Ovary (tissue), 9 donors: ENCODE results near the gene AP2B1. TPM values are rescaled to one million over a fixed set of nuclear protein-coding genes. Genes with fewer than 3 reads are reported as not detected.

ENCODE experiments used
- DNase-seq, 5 donors: peaks; one replicate each; pipeline ENCODE4 v3.0.0-alpha.2; 2019 to 2020
- H3K27ac ChIP-seq, 2 donors: fragments of 200-600 bp; one replicate each; pipeline versions ENCODE4 v1.5.1 to v1.8.0; 2019 to 2022
- H3K27me3 ChIP-seq: fragments of 200-600 bp; one replicate; pipeline ENCODE4 v1.8.0; 2022
- H3K36me3 ChIP-seq: fragments of 200-600 bp; sonication (generic); one replicate; pipeline ENCODE4 v1.5.1; 2019
- H3K4me1 ChIP-seq: one replicate; pipeline ENCODE4 v1.8.1; 2013; ENCODE audit warnings: mild to moderate bottlenecking, moderate library complexity; ENCODE audit not compliant: insufficient read depth
- H3K4me3 ChIP-seq: fragments of 200-600 bp; sonication (generic); one replicate; pipeline ENCODE4 v1.5.1; 2017
- H3K9me3 ChIP-seq, 2 donors: fragments of 200-600 bp in 1 of 2; sonication (generic) in 1 of 2; one replicate each; pipeline versions ENCODE4 v1.5.1 to v1.8.1; 2013 to 2019; ENCODE audit warnings: mild to moderate bottlenecking in 1 of 2, moderate library complexity in 1 of 2
- EP300 ChIP-seq: sonication (generic); formaldehyde crosslinking; IDR thresholded peaks from one replicate; pipeline ENCODE4 v1.6.1; 2017; ENCODE audit warnings: antibody characterized with exemption
- POLR2A ChIP-seq: fragments of 450-650 bp; IDR thresholded peaks from one replicate; pipeline ENCODE4 v1.6.1; 2017; ENCODE audit warnings: antibody characterized with exemption, mild to moderate bottlenecking, moderate library complexity
- WGBS, 3 donors: extraction: QIAGEN DNeasy Blood & Tissue Kit in 1 of 3; methylation state at CpG; one replicate each; pipeline versions ENCODE4 v1.1.5 to v1.1.7; 2013 to 2017; 5-methylcytosine and 5-hydroxymethylcytosine counted together
- intact Hi-C, 4 donors: fragments of 100-400 bp; cut with DNase I; formaldehyde crosslinking; loops; one replicate each; pipeline versions ENCODE4 v1.11.0 to v1.15.1; 2022 to 2023
- polyA plus RNA-seq, 2 donors: library from polyadenylated mRNA; stranded (reverse); fragments of 200-250 nt in 1 of 2; fragments of 350-450 nt in 1 of 2; fragmentation: Illumina TruSeq in 1 of 2; extraction: RNeasy Lipid Tissue Mini Kit (QIAGEN cat#74804) in 1 of 2; gene quantifications; one replicate each; pipeline ENCODE4 v1.2.3, GENCODE V29; 2013 to 2014
- total RNA-seq, 7 donors: library from RNA; depleted of rRNA in 2 of 7; stranded (reverse); fragments of >200 nt in 2 of 7; fragmentation: NEBNext Ultra II Directional in 3 of 7; extraction: Animal tissue kit (Norgen Biotek cat#: 25700) in 3 of 7; gene quantifications; one replicate each; pipeline versions ENCODE4 v1.1.0 to v1.2.4, GENCODE V29; 2016 to 2023
- TF ChIP-seq, protein P1 (sequence below), 3 donors: fragments of 450-650 bp in 2 of 3; fragments of 200-600 bp in 1 of 3; IDR thresholded peaks; one replicate each; pipeline versions ENCODE4 v1.5.1 to v1.8.0; 2016 to 2022; ENCODE audit warnings: antibody characterized with exemption in 3 of 3, mild to moderate bottlenecking in 1 of 3
- donor health status: DM: no; HTN: no; CAD: no; lungs with moderate emphysema.
- donor health status: DM: no; HTN: no; CAD: no.
- donor health status: Bipolar disorder and iron deficiency.
- donor health status: DM: yes; HTN: yes; CAD: no.
- donor health status: DM: no; HTN: no; CAD: no.
- donor health status: DM: yes; HTN: yes; CAD: no.

Gene AP2B1
- total and polyA plus RNA-seq, 9 donors = 42.6 to 170 (median 139) TPM

DNA sequence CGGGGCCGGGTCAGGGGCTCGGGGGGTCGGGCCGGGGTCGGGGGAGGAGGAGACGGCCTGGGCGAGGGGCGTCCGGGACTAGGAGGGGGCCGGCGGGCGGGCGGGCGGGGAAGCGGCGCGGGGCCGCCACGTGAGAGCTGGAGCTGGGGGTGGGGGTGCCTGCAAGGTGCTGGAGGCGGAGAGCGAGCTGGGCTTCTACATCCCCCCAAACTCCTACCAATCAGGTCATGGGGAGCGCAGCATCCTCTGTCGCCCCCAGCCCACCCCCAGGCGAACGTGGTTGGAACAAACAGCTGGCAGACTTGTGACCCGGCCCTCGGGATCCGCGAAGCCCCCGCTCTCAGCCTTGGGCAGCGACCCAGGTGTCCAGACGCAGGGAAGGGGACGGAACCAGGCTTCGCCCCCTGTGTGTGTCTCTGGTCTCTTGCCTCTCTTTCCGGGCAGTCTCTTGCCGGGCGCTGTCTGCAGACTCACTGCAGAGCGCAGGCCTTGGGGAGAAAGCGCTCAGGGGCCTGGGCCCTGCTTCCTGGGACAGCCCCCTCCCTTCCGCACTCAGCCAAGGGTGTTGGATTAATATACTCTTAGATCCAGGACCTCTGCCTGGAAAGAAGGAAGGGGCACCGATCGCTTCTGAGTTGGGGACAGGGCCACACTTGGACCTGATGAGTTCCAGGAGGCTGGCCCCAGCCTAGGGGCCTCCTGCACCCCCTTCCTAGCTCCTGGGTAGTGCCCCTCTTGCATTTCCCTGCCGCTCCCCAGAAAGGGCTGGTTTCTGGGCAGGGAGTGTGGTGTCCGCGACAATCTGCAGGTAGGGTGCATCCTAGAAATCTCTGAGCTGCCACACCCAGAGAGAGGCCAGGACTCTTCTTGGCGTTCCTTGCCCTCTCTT, 145.0 kb downstream of the AP2B1 start:
- WGBS, 3 donors = 10 to 17% (median 13%) methylated on average over 37 to 46 of the region's 47 CpGs
- intact Hi-C loops = no loop called here
- Histone ChIP-seq H3K4me1 (peaks cover 7% of the 10 kb centered on the region), H3K36me3 (no peaks in the 10 kb centered on the region), H3K27ac (peak overlapping the region; percentile 40 to 42), H3K27me3 (no peaks in the 10 kb centered on the region), H3K9me3 (no peaks in the 10 kb centered on the region), H3K4me3 (peak overlapping the region; percentile 84)
- DNase-seq = peak in 3 of 5 donors; percentile 51 to 58 (median 53)
- TF ChIP-seq, protein P1, sequence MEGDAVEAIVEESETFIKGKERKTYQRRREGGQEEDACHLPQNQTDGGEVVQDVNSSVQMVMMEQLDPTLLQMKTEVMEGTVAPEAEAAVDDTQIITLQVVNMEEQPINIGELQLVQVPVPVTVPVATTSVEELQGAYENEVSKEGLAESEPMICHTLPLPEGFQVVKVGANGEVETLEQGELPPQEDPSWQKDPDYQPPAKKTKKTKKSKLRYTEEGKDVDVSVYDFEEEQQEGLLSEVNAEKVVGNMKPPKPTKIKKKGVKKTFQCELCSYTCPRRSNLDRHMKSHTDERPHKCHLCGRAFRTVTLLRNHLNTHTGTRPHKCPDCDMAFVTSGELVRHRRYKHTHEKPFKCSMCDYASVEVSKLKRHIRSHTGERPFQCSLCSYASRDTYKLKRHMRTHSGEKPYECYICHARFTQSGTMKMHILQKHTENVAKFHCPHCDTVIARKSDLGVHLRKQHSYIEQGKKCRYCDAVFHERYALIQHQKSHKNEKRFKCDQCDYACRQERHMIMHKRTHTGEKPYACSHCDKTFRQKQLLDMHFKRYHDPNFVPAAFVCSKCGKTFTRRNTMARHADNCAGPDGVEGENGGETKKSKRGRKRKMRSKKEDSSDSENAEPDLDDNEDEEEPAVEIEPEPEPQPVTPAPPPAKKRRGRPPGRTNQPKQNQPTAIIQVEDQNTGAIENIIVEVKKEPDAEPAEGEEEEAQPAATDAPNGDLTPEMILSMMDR (IDR thresholded peaks at IDR 0.05) = no peak
- TF ChIP-seq POLR2A (no peak), EP300 (no peak)

DNA sequence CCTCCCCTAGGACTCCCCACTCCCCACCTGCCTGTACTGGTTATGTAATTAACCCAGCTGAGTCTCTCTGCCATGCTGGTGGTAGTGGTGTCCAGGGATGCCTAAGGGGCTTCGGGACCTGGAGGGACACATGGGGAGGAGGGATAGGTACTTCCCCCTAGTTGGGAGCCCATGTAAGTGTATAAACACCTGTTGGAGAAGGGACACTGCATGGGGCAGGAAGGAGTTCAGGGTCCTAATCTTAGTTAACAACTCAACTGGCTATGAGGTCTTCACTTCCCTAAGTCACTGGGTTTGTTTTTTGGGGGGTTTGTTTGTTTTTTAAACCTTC, 145.6 kb downstream of the AP2B1 start:
- no peak for TF ChIP-seq POLR2A
- no peak for TF ChIP-seq EP300
- TF ChIP-seq, protein P1 (IDR thresholded peaks at IDR 0.05) = no peak
- H3K27me3 ChIP-seq = no peaks in the 10 kb centered on the region
- intact Hi-C loops = no loop called here
- peak overlapping the region in 1 of 2 donors; percentile 40 for H3K27ac ChIP-seq
- H3K9me3 ChIP-seq = no peaks in the 10 kb centered on the region
- no peak overlapping the region for H3K4me3 ChIP-seq
- no peak for DNase-seq
- WGBS, 3 donors = 74 to 87% (median 78%) methylated on average over 1 of the region's 1 CpG
- H3K4me1 ChIP-seq = peaks cover 7% of the 10 kb centered on the region
- no peaks in the 10 kb centered on the region for H3K36me3 ChIP-seq

DNA sequence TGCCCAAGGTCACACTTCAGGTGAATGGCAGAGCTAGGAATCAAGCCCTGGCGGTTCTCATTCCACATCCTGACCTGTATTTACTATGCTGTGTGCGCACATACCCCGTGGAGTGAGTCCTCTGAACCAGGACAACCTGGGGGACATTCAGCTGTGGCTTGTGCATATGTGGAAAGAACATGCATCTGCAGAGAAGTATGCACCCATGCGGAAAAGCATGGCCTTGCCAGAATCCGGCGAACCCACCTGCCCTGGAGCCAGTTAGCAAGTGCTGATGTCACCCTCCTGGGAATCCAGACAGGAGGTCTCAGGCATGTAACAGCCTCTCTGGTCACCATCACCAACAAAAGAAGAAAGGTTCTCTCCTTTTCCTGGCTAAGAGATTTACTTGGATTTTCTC, 146.2 kb downstream of the AP2B1 start:
- TF ChIP-seq, protein P1 (IDR thresholded peaks at IDR 0.05) = no peak
- TF ChIP-seq POLR2A (no peak), EP300 (no peak)
- intact Hi-C loops = no loop called here
- WGBS, 3 donors = 85 to 92% (median 88%) methylated on average over 6 of the region's 6 CpGs
- Histone ChIP-seq H3K4me3 (no peak overlapping the region), H3K4me1 (peaks cover 7% of the 10 kb centered on the region), H3K27ac (no peak overlapping the region), H3K9me3 (no peaks in the 10 kb centered on the region), H3K36me3 (no peaks in the 10 kb centered on the region), H3K27me3 (no peaks in the 10 kb centered on the region)
- DNase-seq = no peak

DNA sequence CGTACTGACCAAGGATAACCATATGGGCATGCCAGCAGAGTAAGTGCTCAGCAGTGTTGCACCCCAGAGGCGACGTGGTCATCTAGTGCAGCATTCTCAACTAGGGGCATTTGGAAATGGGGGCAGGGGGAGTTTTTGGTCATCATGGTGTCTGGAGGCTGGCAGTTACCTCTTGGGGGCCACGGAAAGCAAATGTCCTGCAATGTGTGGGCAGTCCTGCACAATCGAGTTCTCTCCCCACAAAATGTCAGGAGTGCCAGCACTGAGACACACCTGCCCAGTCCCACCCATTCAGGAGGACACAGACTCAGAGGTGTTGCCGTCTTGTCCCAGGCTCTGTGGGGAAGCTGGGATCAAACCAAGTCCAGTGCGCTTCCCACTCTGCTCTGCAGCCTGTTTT, 147.3 kb downstream of the AP2B1 start:
- Histone ChIP-seq H3K9me3 (no peaks in the 10 kb centered on the region), H3K4me3 (no peak overlapping the region), H3K27ac (no peak overlapping the region), H3K27me3 (no peaks in the 10 kb centered on the region), H3K4me1 (peaks cover 7% of the 10 kb centered on the region), H3K36me3 (no peaks in the 10 kb centered on the region)
- WGBS, 3 donors = 76 to 84% (median 84%) methylated on average over 7 of the region's 7 CpGs
- intact Hi-C loops = no loop called here
- TF ChIP-seq, protein P1 (IDR thresholded peaks at IDR 0.05) = no peak
- TF ChIP-seq EP300 (no peak), POLR2A (no peak)
- DNase-seq = no peak
